Rectal smooth muscle tissue (tissue), 1 donor: ENCODE results near the gene TNS1.

Source experiments
- H3K27ac ChIP-seq: one replicate; pipeline ENCODE4 v1.7.0; 2013; ENCODE audit warnings: low read depth, low read length, inconsistent platforms
- H3K27me3 ChIP-seq: one replicate; pipeline ENCODE4 v1.7.0; 2013; ENCODE audit warnings: low read length; ENCODE audit not compliant: control insufficient read depth, insufficient read depth
- H3K36me3 ChIP-seq: one replicate; pipeline ENCODE4 v1.7.0; 2013; ENCODE audit warnings: low read length; ENCODE audit not compliant: control insufficient read depth, insufficient read depth
- H3K4me1 ChIP-seq: one replicate; pipeline ENCODE4 v1.7.0; 2013; ENCODE audit warnings: low read length; ENCODE audit not compliant: control insufficient read depth, insufficient read depth
- H3K4me3 ChIP-seq: one replicate; pipeline ENCODE4 v1.7.0; 2013; ENCODE audit warnings: low read length
- H3K9ac ChIP-seq: one replicate; pipeline ENCODE4 v1.7.0; 2013; ENCODE audit warnings: low read length

TNS1 gene

GRCh38 chr2:217951521-217952247, 51.1 kb downstream of the TNS1 start:
- no peak overlapping the region for H3K9ac ChIP-seq
- peaks cover 81% of the 10 kb centered on the region for H3K4me1 ChIP-seq
- no peaks in the 10 kb centered on the region for H3K27me3 ChIP-seq
- no peaks in the 10 kb centered on the region for H3K36me3 ChIP-seq
- H3K4me3 ChIP-seq, result no peak overlapping the region
- peak overlapping the region; percentile 97 for H3K27ac ChIP-seq

GRCh38 chr2:217951091-217951490, 51.7 kb downstream of the TNS1 start:
- Histone ChIP-seq H3K9ac (no peak overlapping the region), H3K36me3 (no peaks in the 10 kb centered on the region), H3K27ac (peak overlapping the region; percentile 97), H3K4me1 (peaks cover 81% of the 10 kb centered on the region), H3K4me3 (no peak overlapping the region), H3K27me3 (no peaks in the 10 kb centered on the region)

- Histone ChIP-seq H3K9ac (no peak overlapping the region), H3K27me3 (no peaks in the 10 kb centered on the region), H3K4me1 (peaks cover 81% of the 10 kb centered on the region), H3K4me3 (no peak overlapping the region), H3K27ac (peak overlapping the region; percentile 97), H3K36me3 (no peaks in the 10 kb centered on the region)
These were observed 52.4 kb downstream of the TNS1 start for GRCh38 chr2:217950401-217950871.

- Histone ChIP-seq H3K4me3 (no peak overlapping the region), H3K9ac (no peak overlapping the region), H3K36me3 (no peaks in the 10 kb centered on the region), H3K27me3 (no peaks in the 10 kb centered on the region), H3K4me1 (peaks cover 81% of the 10 kb centered on the region), H3K27ac (peak overlapping the region; percentile 34)
These were observed 53.3 kb downstream of the TNS1 start for GRCh38 chr2:217949447-217949846.

- Histone ChIP-seq H3K27ac (peak overlapping the region; percentile 34), H3K4me1 (peaks cover 80% of the 10 kb centered on the region), H3K27me3 (no peaks in the 10 kb centered on the region), H3K4me3 (no peak overlapping the region), H3K9ac (no peak overlapping the region), H3K36me3 (no peaks in the 10 kb centered on the region)
These were observed 53.9 kb downstream of the TNS1 start for GRCh38 chr2:217948897-217949296.

- Histone ChIP-seq H3K27ac (peak overlapping the region; percentile 34), H3K36me3 (no peaks in the 10 kb centered on the region), H3K27me3 (no peaks in the 10 kb centered on the region), H3K4me1 (peaks cover 75% of the 10 kb centered on the region), H3K4me3 (no peak overlapping the region), H3K9ac (no peak overlapping the region)
These were observed 54.4 kb downstream of the TNS1 start for GRCh38 chr2:217948351-217948791.

- Histone ChIP-seq H3K4me3 (no peak overlapping the region), H3K36me3 (no peaks in the 10 kb centered on the region), H3K27ac (peak overlapping the region; percentile 33), H3K4me1 (peaks cover 70% of the 10 kb centered on the region), H3K9ac (no peak overlapping the region), H3K27me3 (no peaks in the 10 kb centered on the region)
These were observed 55.1 kb downstream of the TNS1 start for GRCh38 chr2:217947383-217948350.

- Histone ChIP-seq H3K36me3 (no peaks in the 10 kb centered on the region), H3K9ac (no peak overlapping the region), H3K4me1 (peaks cover 54% of the 10 kb centered on the region), H3K4me3 (no peak overlapping the region), H3K27ac (peak overlapping the region; percentile 98), H3K27me3 (no peaks in the 10 kb centered on the region)
These were observed 56.7 kb downstream of the TNS1 start for GRCh38 chr2:217946051-217946450.

- H3K27ac ChIP-seq, result peak overlapping the region; percentile 98
- no peak overlapping the region for H3K9ac ChIP-seq
These were observed 57.3 kb downstream of the TNS1 start for GRCh38 chr2:217945530-217945929.

GRCh38 chr2:217944923-217945322, 57.9 kb downstream of the TNS1 start:
- H3K36me3 ChIP-seq, result no peaks in the 10 kb centered on the region
- H3K4me1 ChIP-seq, result peaks cover 47% of the 10 kb centered on the region
- peak overlapping the region; percentile 98 for H3K27ac ChIP-seq
- peak overlapping the region; percentile 59 for H3K9ac ChIP-seq
- H3K4me3 ChIP-seq, result no peak overlapping the region
- no peaks in the 10 kb centered on the region for H3K27me3 ChIP-seq

More at GRCh38 chr2:217945530-217945929, 57.3 kb downstream of the TNS1 start:
- H3K27me3 ChIP-seq, result no peaks in the 10 kb centered on the region
- no peaks in the 10 kb centered on the region for H3K36me3 ChIP-seq
- H3K4me1 ChIP-seq, result peaks cover 51% of the 10 kb centered on the region
- no peak overlapping the region for H3K4me3 ChIP-seq

GRCh38 chr2:217944366-217944765, 58.4 kb downstream of the TNS1 start:
- Histone ChIP-seq H3K27me3 (no peaks in the 10 kb centered on the region), H3K36me3 (no peaks in the 10 kb centered on the region), H3K4me3 (peak overlapping the region; percentile 86), H3K4me1 (peaks cover 47% of the 10 kb centered on the region), H3K27ac (peak overlapping the region; percentile 98), H3K9ac (no peak overlapping the region)
